GM18526 (cell line): ENCODE measurements around the gene USH2A.

Source experiments
- POLR2A ChIP-seq: IDR thresholded peaks from 3 replicates; pipeline ENCODE4 v1.6.1; 2011; ENCODE audit not compliant: insufficient read length; ENCODE audit errors: extremely low read depth

Gene USH2A

DNA sequence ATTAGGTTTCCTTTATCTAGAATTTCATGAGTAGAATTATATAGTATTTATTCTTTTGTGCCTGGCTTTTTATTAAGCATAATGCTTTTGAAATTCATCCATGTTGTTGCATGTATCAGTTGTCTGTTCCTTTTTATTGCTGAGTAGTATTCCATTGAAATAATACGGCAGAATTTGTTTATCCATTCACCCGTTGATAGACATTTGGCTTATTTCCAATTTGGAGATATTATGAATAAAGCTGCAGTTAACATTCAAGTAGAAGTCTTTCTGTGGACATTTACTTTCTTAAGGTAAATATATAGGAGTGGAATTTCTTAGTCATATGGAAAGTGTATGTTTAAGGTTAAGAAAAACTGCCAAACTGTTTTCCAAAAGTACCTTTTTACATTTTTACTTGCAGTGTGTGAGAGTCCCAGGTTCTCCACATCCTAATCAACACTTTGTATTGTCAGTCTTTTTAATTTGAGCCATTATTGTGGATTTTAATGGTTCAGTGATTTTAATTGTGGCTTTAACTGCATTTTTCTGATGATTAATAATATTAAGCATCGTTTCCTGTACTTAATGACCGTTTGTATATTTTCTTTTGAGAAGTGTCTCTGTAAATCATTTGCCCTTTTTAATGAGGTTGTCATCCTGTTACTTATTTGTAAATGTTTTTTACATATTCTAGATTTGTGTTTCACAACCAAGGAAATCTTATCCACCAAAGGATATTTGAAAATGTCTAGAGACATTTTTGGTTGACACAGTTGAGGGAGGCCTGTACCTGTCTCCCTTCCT, 833.4 kb downstream of the USH2A start:
- TF ChIP-seq POLR2A = no peak

DNA sequence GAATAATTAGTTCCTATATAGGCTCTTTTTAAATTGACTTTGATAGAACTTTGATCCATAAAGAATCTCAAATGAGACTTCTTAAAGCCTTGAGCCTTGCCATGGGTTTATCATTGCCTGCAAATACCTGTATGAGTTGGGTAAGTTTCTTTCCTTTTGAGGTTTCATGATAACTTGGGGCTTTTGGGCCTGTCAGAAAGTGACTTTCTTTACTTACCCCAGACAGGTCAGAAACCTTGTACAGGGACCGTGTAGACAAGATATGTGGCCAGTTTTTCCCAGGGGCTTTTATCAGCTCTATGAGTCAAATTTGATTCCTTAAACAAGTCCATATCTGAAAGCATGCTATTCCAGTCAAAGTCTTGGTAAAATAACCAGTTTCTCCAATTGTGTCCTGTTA, 838.9 kb downstream of the USH2A start:
- TF ChIP-seq POLR2A = no peak

DNA sequence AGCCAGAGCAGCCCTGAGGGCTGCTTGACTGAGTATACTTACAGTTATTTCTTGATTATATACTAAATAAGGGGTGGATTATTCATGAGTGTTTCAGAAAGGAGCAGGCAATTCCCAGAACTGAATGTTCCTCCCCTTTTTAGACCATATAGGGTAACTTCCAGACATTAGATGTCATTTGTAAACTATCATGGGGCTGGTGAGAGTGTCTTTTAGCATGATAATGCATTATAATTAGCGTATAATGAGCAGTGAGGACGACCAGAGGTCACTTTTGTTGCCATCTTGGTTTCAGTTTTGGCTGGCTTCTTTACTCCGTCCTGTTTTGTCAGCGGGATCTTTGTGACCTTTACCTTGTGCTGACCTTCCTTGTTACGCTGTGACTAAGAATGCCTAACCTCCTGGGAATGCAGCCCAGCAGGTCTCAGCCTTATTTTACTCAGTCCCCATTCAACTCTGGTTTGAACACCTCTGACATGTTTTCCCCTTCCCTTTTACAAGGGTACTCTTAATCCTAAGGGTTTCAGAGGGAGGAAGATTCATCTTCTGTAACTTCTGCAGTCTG, 840.0 kb downstream of the USH2A start:
- TF ChIP-seq POLR2A = no peak

DNA sequence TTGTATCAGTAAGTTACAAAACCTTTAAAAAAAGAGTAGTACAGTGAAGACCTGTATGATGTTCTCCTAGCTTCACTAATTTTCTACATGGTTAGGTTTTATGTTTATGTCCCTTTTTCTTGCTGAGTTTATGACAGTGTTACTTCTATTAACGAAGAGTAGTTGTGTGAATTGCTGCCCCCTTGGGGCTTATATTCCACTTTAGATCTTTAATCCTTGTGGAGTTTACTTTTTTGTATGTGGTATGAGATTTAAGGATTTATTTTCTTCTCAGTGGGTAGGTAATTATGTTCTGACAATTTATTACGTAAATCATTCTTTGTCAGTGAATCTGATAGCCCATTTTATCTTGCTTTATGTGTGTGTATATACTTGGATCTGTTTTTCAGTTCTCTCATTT, 841.4 kb downstream of the USH2A start:
- no peak for TF ChIP-seq POLR2A
